Karpas-422 (cell line): Measurements from ENCODE around the gene MYH11. TPM values are rescaled to one million over a fixed set of nuclear protein-coding genes. Genes with fewer than 3 reads are reported as not detected.
"Not testable (repeated sequence)": the region's sequence is repeated elsewhere in the genome, so short reads cannot be mapped to it uniquely, and the experiment has no call there.

Source experiments
- DNase-seq: peaks from one replicate; pipeline ENCODE4 v3.0.0-alpha.2; 2015
- H2AFZ ChIP-seq: fragments of 200-600 bp; sonication (generic); 2 replicates; pipeline ENCODE4 v1.6.1; 2014; ENCODE audit warnings: antibody characterized with exemption, low read length, mixed read lengths
- H3K27ac ChIP-seq: fragments of 200-600 bp; sonication (generic); 2 replicates; pipeline ENCODE4 v1.5.1; 2014; ENCODE audit warnings: mild to moderate bottlenecking, low read length, moderate library complexity
- H3K27me3 ChIP-seq: fragments of 200-600 bp; sonication (generic); 2 replicates; pipeline ENCODE4 v1.6.1; 2014; ENCODE audit warnings: low read length, mixed read lengths
- H3K36me3 ChIP-seq: fragments of 200-600 bp; sonication (generic); 2 replicates; pipeline ENCODE4 v1.6.1; 2014; ENCODE audit warnings: low read length, mixed read lengths; ENCODE audit not compliant: insufficient read depth
- H3K4me1 ChIP-seq: fragments of 200-600 bp; sonication (generic); 2 replicates; pipeline ENCODE4 v1.6.1; 2014; ENCODE audit warnings: mild to moderate bottlenecking, low read length, mixed read lengths
- H3K4me2 ChIP-seq: fragments of 200-600 bp; sonication (generic); 2 replicates; pipeline ENCODE4 v1.6.1; 2014; ENCODE audit warnings: low read length, low read depth, mild to moderate bottlenecking; ENCODE audit not compliant: poor library complexity, severe bottlenecking
- H3K4me3 ChIP-seq: fragments of 200-600 bp; sonication (generic); 2 replicates; pipeline ENCODE4 v1.5.1; 2014; ENCODE audit warnings: mild to moderate bottlenecking, antibody characterized with exemption, low read length, mixed read lengths
- H3K79me2 ChIP-seq: fragments of 200-600 bp; sonication (generic); 2 replicates; pipeline ENCODE4 v1.6.1; 2014; ENCODE audit warnings: mild to moderate bottlenecking, low read length, mixed read lengths
- H3K9ac ChIP-seq: fragments of 200-600 bp; sonication (generic); 2 replicates; pipeline ENCODE4 v1.6.0; 2014; ENCODE audit warnings: low read length
- H3K9me2 ChIP-seq: fragments of 200-600 bp; sonication (generic), shearing (Covaris generic); replicated peaks from 2 replicates; pipeline ENCODE4 v1.6.0; 2014; ENCODE audit warnings: mild to moderate bottlenecking, low read length, moderate library complexity; ENCODE audit not compliant: insufficient read depth
- H3K9me3 ChIP-seq: fragments of 300-700, 200-600 bp; sonication (generic); 2 replicates; pipeline ENCODE4 v1.6.1; 2014; ENCODE audit warnings: low read length, mixed read lengths
- H4K20me1 ChIP-seq: fragments of 200-600 bp; sonication (generic); 2 replicates; pipeline ENCODE4 v1.6.1; 2014; ENCODE audit warnings: mild to moderate bottlenecking, antibody characterized with exemption, low read length, low read depth; ENCODE audit not compliant: insufficient read depth
- total RNA-seq: library from RNA; depleted of rRNA; stranded (reverse); fragments of >200 nt; shearing (Covaris generic); gene quantifications from 2 replicates; pipeline ENCODE4 v1.2.3, GENCODE V29; 2014; ENCODE audit warnings: low replicate concordance

The MYH11 gene
- total RNA-seq, 1 experiment from 2014 or later, result not detected

DNA sequence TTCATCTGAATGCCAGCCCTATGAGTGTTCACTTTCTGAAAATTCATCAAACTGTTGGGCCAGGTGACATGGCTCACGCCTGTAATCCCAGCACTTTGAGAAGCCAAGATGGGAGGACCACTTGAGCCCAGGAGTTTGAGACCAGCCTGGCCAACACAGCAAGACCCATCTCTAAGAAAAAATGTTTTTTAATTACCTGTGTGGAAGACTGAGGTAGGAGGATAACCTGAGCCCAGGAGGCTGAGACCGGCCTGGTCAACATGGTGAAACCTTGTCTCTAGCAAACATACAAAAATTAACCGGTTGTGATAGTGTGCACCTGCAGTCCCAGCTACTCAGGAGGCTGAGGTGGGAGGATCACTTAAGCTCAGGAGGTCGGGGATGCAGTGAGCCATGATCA lies 10.3 kb downstream of the MYH11 start:
- Histone ChIP-seq H3K4me3 (no peak overlapping the region), H3K9ac (no peak overlapping the region), H3K79me2 (no peaks in the 10 kb centered on the region), H3K27ac (no peak overlapping the region), H3K36me3 (no peaks in the 10 kb centered on the region), H4K20me1 (no peaks in the 10 kb centered on the region), H3K27me3 (no peaks in the 10 kb centered on the region), H3K4me2 (no peak overlapping the region), H3K9me2 (no peaks in the 10 kb centered on the region), H3K9me3 (no peaks in the 10 kb centered on the region), H3K4me1 (no peaks in the 10 kb centered on the region), H2AFZ (no peak overlapping the region)
- DNase-seq, result no peak

DNA sequence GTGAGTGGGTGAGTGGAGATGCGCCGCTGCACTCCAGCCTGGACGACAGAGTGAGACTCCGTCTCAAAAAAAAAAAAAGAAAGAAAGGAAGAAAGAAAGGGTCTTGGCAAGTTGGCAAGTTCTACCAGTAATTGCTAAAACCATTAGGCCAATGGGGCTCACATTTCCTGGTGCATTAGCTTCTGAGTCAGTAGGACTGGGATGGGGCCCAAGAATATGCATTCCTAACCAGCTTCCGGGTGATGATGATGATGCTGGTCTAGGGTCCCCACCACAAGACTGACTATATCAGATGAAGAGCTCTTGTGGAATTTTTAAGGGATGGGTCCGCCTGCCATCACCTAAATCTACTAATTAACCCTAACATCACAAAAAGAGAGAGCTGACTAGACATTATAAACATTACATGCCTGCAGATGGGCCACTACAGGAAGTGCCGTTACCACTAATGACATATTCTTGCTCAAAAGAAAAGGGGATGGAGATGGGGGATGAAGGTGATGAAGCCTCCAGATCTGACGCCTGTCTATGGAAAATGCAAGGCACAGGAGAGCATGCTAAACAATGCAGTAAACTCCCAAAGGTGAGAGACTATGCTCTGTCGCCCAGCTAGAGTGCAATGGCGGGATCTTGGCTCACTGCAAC lies 13.1 kb downstream of the MYH11 start:
- no peaks in the 10 kb centered on the region for H3K9me3 ChIP-seq
- no peaks in the 10 kb centered on the region for H3K79me2 ChIP-seq
- DNase-seq, result no peak
- H3K36me3 ChIP-seq, result no peaks in the 10 kb centered on the region
- H3K9me2 ChIP-seq, result no peaks in the 10 kb centered on the region
- H3K27me3 ChIP-seq, result no peaks in the 10 kb centered on the region
- no peaks in the 10 kb centered on the region for H4K20me1 ChIP-seq
- no peak overlapping the region for H3K4me2 ChIP-seq
- no peak overlapping the region for H3K27ac ChIP-seq
- no peaks in the 10 kb centered on the region for H3K4me1 ChIP-seq
- no peak overlapping the region for H3K4me3 ChIP-seq
- no peak overlapping the region for H2AFZ ChIP-seq
- no peak overlapping the region for H3K9ac ChIP-seq

DNA sequence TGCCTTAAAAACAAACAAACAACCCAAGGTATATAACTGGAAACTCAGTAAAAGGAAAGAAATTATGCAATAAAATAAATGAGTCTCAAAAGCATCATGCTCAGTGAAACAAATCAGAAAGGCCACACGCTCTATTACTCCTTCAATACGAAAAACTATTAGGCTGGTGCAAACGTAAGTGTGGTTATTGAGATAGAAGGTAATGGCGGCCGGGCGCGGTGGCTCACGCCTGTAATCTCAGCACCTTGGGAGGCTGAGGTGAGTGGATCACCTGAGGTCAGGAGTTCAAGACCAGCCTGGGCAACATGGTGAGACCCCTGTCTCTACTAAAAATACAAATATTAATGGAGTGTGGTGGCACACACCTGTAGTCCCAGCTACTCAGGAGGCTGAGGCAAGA lies 17.6 kb downstream of the MYH11 start:
- not testable (repeated sequence) for H3K79me2 ChIP-seq, H3K27ac ChIP-seq, DNase-seq, H3K4me1 ChIP-seq, H3K9me3 ChIP-seq, H2AFZ ChIP-seq, H3K36me3 ChIP-seq, H3K27me3 ChIP-seq, H4K20me1 ChIP-seq, H3K4me3 ChIP-seq, H3K4me2 ChIP-seq, H3K9me2 ChIP-seq, H3K9ac ChIP-seq

DNA sequence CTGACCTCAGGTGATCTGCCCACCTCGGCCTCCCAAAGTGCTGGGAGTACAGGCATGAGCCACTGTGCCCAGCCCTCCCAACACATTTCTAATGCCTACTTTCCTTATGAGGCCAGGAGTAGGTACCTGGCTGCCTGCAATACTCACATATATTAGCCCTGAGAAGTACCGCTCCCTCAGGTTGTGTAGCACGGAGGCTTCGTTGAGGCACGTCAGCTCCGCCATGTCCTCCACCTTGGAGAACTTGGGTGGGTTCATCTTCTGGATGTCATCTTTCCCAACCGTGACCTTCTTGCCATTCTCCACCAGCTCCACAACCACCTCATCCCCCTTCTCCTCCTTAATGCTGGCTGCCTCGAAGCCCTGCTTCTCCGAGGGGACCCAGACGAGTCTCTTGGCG lies 19.1 kb downstream of the MYH11 start:
- Histone ChIP-seq H3K36me3 (no peaks in the 10 kb centered on the region), H3K4me3 (no peak overlapping the region), H4K20me1 (no peaks in the 10 kb centered on the region), H3K4me1 (no peaks in the 10 kb centered on the region), H3K9ac (no peak overlapping the region), H2AFZ (no peak overlapping the region), H3K27me3 (0 out of 2 replicates have a peak, but pooled peaks cover 2% of the 10 kb centered on the region), H3K9me3 (no peaks in the 10 kb centered on the region), H3K79me2 (no peaks in the 10 kb centered on the region), H3K4me2 (no peak overlapping the region), H3K9me2 (no peaks in the 10 kb centered on the region), H3K27ac (no peak overlapping the region)
- no peak for DNase-seq

DNA sequence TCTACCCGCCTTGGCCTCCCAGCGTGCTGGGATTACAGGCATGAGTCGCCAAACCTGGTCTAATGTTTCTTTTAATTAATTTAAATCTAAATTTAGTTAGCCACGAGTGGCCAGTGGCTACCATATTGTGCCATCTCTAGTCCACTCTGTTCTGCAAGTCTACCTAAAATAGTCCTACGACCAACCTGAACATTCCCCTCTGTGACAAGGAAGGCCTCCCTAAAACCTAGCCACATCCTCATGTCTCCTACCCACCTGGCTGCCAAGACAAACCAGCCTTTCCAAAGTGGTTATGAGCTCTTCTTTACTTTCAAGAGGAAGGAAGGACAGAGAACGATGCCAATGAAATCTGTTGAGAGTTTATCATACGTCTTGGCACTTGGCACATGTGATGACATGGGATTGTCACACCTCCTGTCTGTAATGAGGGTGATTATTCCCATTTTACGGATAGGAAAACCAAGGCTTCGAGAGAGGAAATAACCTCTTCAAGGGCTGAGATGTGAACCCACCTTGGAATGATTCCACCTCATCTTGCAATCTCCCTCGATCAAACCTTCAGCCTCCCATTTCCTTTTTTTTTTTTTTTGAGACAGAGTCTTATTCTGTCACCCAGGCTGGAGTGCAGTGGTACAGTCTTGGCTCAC lies 19.7 kb downstream of the MYH11 start:
- Histone ChIP-seq H4K20me1 (no peaks in the 10 kb centered on the region), H3K36me3 (no peaks in the 10 kb centered on the region), H3K27me3 (0 out of 2 replicates have a peak, but pooled peaks cover 2% of the 10 kb centered on the region), H3K9me2 (no peaks in the 10 kb centered on the region), H3K9me3 (no peaks in the 10 kb centered on the region), H2AFZ (no peak overlapping the region), H3K4me3 (no peak overlapping the region), H3K4me2 (no peak overlapping the region), H3K79me2 (no peaks in the 10 kb centered on the region), H3K27ac (no peak overlapping the region), H3K9ac (no peak overlapping the region), H3K4me1 (peaks cover under 1% of the 10 kb centered on the region; the same call in 1 of the 2 replicates)
- DNase-seq, result no peak

DNA sequence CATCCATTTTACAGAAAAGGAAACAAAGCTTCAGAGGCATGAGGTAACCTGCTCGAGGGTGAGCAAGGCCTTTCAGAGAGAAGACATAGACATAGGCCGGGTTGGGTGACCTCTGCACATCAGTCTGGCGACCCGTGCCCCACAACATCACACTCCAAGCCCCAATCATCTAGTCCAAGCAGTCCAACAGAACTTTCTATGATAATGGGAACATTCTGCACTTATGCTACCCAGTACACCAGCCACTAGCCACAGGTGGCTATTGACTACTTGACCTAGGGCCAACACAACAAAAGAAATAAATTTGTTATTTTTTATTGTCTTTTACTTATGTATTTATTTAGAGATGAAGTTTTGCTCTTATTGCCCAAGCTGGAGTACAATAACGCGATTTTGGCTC lies 20.8 kb downstream of the MYH11 start:
- Histone ChIP-seq H2AFZ (no peak overlapping the region), H3K4me3 (no peak overlapping the region), H3K27ac (no peak overlapping the region), H3K36me3 (no peaks in the 10 kb centered on the region), H3K27me3 (0 out of 2 replicates have a peak, but pooled peaks cover 2% of the 10 kb centered on the region), H3K9me3 (no peaks in the 10 kb centered on the region), H3K79me2 (no peaks in the 10 kb centered on the region), H3K4me1 (peaks cover 11% of the 10 kb centered on the region), H4K20me1 (no peaks in the 10 kb centered on the region), H3K9me2 (no peaks in the 10 kb centered on the region), H3K4me2 (no peak overlapping the region), H3K9ac (no peak overlapping the region)
- no peak for DNase-seq

DNA sequence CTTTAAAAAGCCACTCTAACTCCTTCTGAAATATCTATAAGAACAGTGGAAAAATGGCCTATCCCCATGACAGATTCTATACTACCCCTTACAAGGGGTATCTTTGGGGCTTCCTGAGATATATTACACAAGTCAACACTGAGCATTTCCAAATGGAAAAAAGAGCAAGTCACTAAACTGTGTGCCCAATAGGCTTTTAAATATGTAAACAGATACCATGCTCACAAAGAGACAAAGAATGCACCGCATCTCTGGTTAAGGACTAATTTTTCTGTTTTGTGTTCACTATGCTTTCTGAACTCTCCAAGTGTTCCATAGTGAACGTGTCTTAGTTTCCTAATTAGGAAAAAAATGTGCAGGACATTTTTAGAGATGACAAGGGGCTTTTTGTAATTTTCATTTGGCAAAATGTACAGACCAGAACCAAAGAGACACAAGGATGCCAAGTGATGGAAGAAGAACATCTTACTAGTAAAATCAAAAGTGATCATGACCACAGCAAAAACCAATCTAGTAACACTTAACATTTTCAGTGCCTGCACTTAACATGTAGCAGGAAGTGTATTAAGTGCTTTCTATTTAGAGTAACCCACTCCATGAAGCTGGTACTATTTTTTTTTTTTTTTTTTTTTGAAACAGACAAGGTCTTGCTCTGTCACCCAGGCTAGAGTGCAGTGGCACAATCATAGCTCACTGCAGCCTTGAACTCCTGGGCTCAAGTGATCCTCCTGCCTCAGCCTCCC lies 21.5 kb downstream of the MYH11 start:
- H3K9me3 ChIP-seq, result no peaks in the 10 kb centered on the region
- H3K4me1 ChIP-seq, result peaks cover 14% of the 10 kb centered on the region
- H3K27ac ChIP-seq, result no peak overlapping the region
- no peak for DNase-seq
- H3K4me2 ChIP-seq, result no peak overlapping the region
- H4K20me1 ChIP-seq, result no peaks in the 10 kb centered on the region
- H3K79me2 ChIP-seq, result no peaks in the 10 kb centered on the region
- H3K36me3 ChIP-seq, result no peaks in the 10 kb centered on the region
- H3K27me3 ChIP-seq, result 0 out of 2 replicates have a peak, but pooled peaks cover 2% of the 10 kb centered on the region
- H3K9ac ChIP-seq, result no peak overlapping the region
- H3K9me2 ChIP-seq, result no peaks in the 10 kb centered on the region
- H2AFZ ChIP-seq, result no peak overlapping the region
- no peak overlapping the region for H3K4me3 ChIP-seq

DNA sequence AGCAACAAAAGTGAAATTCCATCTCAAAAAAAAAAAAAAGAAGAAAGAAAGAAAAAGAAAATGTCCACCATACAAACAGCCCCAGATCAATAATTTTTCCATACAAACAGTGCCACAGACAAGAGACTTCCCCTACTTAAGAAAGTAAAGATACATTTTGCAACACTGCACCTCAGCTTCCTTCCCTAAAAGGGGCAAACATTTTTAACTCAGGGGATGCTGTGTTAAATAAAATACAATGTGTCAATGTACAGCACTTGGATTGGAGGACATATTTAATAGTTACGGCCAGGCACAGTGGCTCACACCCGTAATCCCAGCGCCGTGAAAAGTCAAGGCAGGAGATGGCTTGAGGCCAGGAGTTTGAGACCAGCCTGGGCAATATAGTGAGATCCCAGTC lies 22.3 kb downstream of the MYH11 start:
- no peaks in the 10 kb centered on the region for H3K9me3 ChIP-seq
- H2AFZ ChIP-seq, result no peak overlapping the region
- no peaks in the 10 kb centered on the region for H3K79me2 ChIP-seq
- DNase-seq, result no peak
- H3K9me2 ChIP-seq, result no peaks in the 10 kb centered on the region
- H3K27me3 ChIP-seq, result 0 out of 2 replicates have a peak, but pooled peaks cover 2% of the 10 kb centered on the region
- H3K27ac ChIP-seq, result no peak overlapping the region
- H3K4me2 ChIP-seq, result no peak overlapping the region
- H3K36me3 ChIP-seq, result no peaks in the 10 kb centered on the region
- H3K9ac ChIP-seq, result no peak overlapping the region
- peaks cover 14% of the 10 kb centered on the region for H3K4me1 ChIP-seq
- no peak overlapping the region for H3K4me3 ChIP-seq
- no peaks in the 10 kb centered on the region for H4K20me1 ChIP-seq
